Esophagus (tissue), 2 donors: Measurements from ENCODE around the gene STK10. TPM values are rescaled to one million over a fixed set of nuclear protein-coding genes. Genes with fewer than 3 reads are reported as not detected.

Source experiments
- H3K27ac ChIP-seq, 2 donors: one replicate each; pipeline ENCODE4 v1.5.1; 2013; ENCODE audit warnings: low read depth in 2 of 2, mild to moderate bottlenecking in 2 of 2, inconsistent platforms in 1 of 2, low read length in 1 of 2, moderate library complexity in 1 of 2
- H3K27me3 ChIP-seq, 2 donors: one replicate each; pipeline ENCODE4 v1.6.1; 2013; ENCODE audit warnings: low read length in 2 of 2, control low read depth in 1 of 2, mild to moderate bottlenecking in 1 of 2; ENCODE audit not compliant: insufficient read depth in 2 of 2, control insufficient read depth in 1 of 2
- H3K36me3 ChIP-seq, 2 donors: one replicate each; pipeline ENCODE4 v1.6.1; 2013; ENCODE audit warnings: low read length in 1 of 2; ENCODE audit not compliant: control insufficient read depth in 2 of 2, insufficient read depth in 2 of 2
- H3K4me1 ChIP-seq, 2 donors: one replicate each; pipeline ENCODE4 v1.6.1; 2013; ENCODE audit warnings: low read length in 1 of 2; ENCODE audit not compliant: control insufficient read depth in 2 of 2, insufficient read depth in 2 of 2
- H3K4me3 ChIP-seq, 2 donors: one replicate each; pipeline ENCODE4 v1.5.1; 2013; ENCODE audit warnings: low read length in 2 of 2, mild to moderate bottlenecking in 2 of 2, low read depth in 1 of 2, moderate library complexity in 1 of 2
- H3K9me3 ChIP-seq, 2 donors: one replicate each; pipeline ENCODE4 v1.6.1; 2013; ENCODE audit warnings: mild to moderate bottlenecking in 2 of 2, low read depth in 1 of 2, low read length in 1 of 2, moderate library complexity in 1 of 2; ENCODE audit not compliant: control insufficient read depth in 2 of 2, insufficient read depth in 1 of 2
- WGBS, 2 donors: extraction: QIAGEN DNeasy Blood & Tissue Kit; methylation state at CpG; one replicate each; pipeline ENCODE4 v1.1.7; 2013; 5-methylcytosine and 5-hydroxymethylcytosine counted together
- polyA plus RNA-seq, 2 donors: library from polyadenylated mRNA; stranded (reverse); fragments of 200-250 nt; gene quantifications; one replicate each; pipeline ENCODE4 v1.2.3, GENCODE V29; 2013
- donor health status: healthy with polysubstance abuse.
- donor health status: Bipolar disorder and iron deficiency.

Gene STK10
- polyA plus RNA-seq, 2 donors, result 3.9 to 7.7 TPM

GRCh38 chr5:172168311-172168710 is 19.7 kb downstream of the STK10 start:
- Histone ChIP-seq H3K9me3 (no peaks in the 10 kb centered on the region), H3K4me3 (no peak overlapping the region), H3K4me1 (peaks cover 0 to 12% of the 10 kb centered on the region in 2 donors), H3K27me3 (no peaks in the 10 kb centered on the region), H3K36me3 (no peaks in the 10 kb centered on the region), H3K27ac (no peak overlapping the region)
- WGBS, 2 donors, result 78 to 83% methylated on average over 8 of the region's 8 CpGs

GRCh38 chr5:172167895-172168294 is 20.1 kb downstream of the STK10 start:
- peaks cover 0 to 9% of the 10 kb centered on the region in 2 donors for H3K4me1 ChIP-seq
- WGBS, 2 donors, result 67 to 80% methylated on average over 7 of the region's 7 CpGs

GRCh38 chr5:172166030-172166826 is 21.8 kb downstream of the STK10 start:
- WGBS, 2 donors, result 82 to 87% methylated on average over 16 of the region's 16 CpGs

More at GRCh38 chr5:172167895-172168294, 20.1 kb downstream of the STK10 start:
- no peak overlapping the region for H3K27ac ChIP-seq
- H3K36me3 ChIP-seq, result no peaks in the 10 kb centered on the region
- no peak overlapping the region for H3K4me3 ChIP-seq
- no peaks in the 10 kb centered on the region for H3K9me3 ChIP-seq
- H3K27me3 ChIP-seq, result no peaks in the 10 kb centered on the region

GRCh38 chr5:172165465-172165864 is 22.6 kb downstream of the STK10 start:
- Histone ChIP-seq H3K36me3 (no peaks in the 10 kb centered on the region), H3K27ac (no peak overlapping the region), H3K27me3 (no peaks in the 10 kb centered on the region), H3K4me3 (no peak overlapping the region), H3K4me1 (peaks cover 0 to 7% of the 10 kb centered on the region in 2 donors), H3K9me3 (no peaks in the 10 kb centered on the region)
- WGBS, 2 donors, result 72 to 87% methylated on average over 7 of the region's 7 CpGs

More at GRCh38 chr5:172166030-172166826, 21.8 kb downstream of the STK10 start:
- H3K4me1 ChIP-seq, result peaks cover 0 to 9% of the 10 kb centered on the region in 2 donors
- no peaks in the 10 kb centered on the region for H3K27me3 ChIP-seq
- H3K36me3 ChIP-seq, result no peaks in the 10 kb centered on the region
- no peak overlapping the region for H3K4me3 ChIP-seq
- no peaks in the 10 kb centered on the region for H3K9me3 ChIP-seq
- H3K27ac ChIP-seq, result no peak overlapping the region

GRCh38 chr5:172164769-172165212 is 23.2 kb downstream of the STK10 start:
- Histone ChIP-seq H3K4me1 (peaks cover 0 to 7% of the 10 kb centered on the region in 2 donors), H3K27ac (no peak overlapping the region), H3K27me3 (no peaks in the 10 kb centered on the region), H3K4me3 (no peak overlapping the region), H3K9me3 (no peaks in the 10 kb centered on the region), H3K36me3 (no peaks in the 10 kb centered on the region)
- 68 to 71% methylated on average over 13 of the region's 13 CpGs for WGBS, 2 donors

- peaks cover 0 to 2% of the 10 kb centered on the region in 2 donors for H3K4me1 ChIP-seq
- no peaks in the 10 kb centered on the region for H3K9me3 ChIP-seq
- 51 to 52% methylated on average over 4 of the region's 4 CpGs for WGBS, 2 donors
- H3K4me3 ChIP-seq, result no peak overlapping the region
- no peaks in the 10 kb centered on the region for H3K36me3 ChIP-seq
- no peak overlapping the region for H3K27ac ChIP-seq
- no peaks in the 10 kb centered on the region for H3K27me3 ChIP-seq
Measured at GRCh38 chr5:172163346-172163745, 24.7 kb downstream of the STK10 start.

- no peak overlapping the region for H3K4me3 ChIP-seq
- H3K27ac ChIP-seq, result no peak overlapping the region
- H3K9me3 ChIP-seq, result no peaks in the 10 kb centered on the region
- peaks cover 0 to 2% of the 10 kb centered on the region in 2 donors for H3K4me1 ChIP-seq
- H3K27me3 ChIP-seq, result no peaks in the 10 kb centered on the region
- 64 to 67% methylated on average over 5 of the region's 5 CpGs for WGBS, 2 donors
- H3K36me3 ChIP-seq, result no peaks in the 10 kb centered on the region
Measured at GRCh38 chr5:172162987-172163343, 25.1 kb downstream of the STK10 start.

- H3K27ac ChIP-seq, result no peak overlapping the region
- no peaks in the 10 kb centered on the region for H3K27me3 ChIP-seq
- H3K9me3 ChIP-seq, result no peaks in the 10 kb centered on the region
- 90 to 95% methylated on average over 5 of the region's 5 CpGs for WGBS, 2 donors
- H3K36me3 ChIP-seq, result no peaks in the 10 kb centered on the region
- H3K4me1 ChIP-seq, result peaks cover 0 to 2% of the 10 kb centered on the region in 2 donors
- H3K4me3 ChIP-seq, result no peak overlapping the region
Measured at GRCh38 chr5:172162323-172162986, 25.6 kb downstream of the STK10 start.

- no peaks in the 10 kb centered on the region for H3K27me3 ChIP-seq
- WGBS, 2 donors, result 75 to 77% methylated on average over 9 of the region's 9 CpGs
- no peak overlapping the region for H3K4me3 ChIP-seq
- H3K9me3 ChIP-seq, result no peaks in the 10 kb centered on the region
- H3K4me1 ChIP-seq, result peaks cover 0 to 2% of the 10 kb centered on the region in 2 donors
- H3K36me3 ChIP-seq, result peaks cover 0 to 3% of the 10 kb centered on the region in 2 donors
- no peak overlapping the region for H3K27ac ChIP-seq
Measured at GRCh38 chr5:172160506-172160905, 27.5 kb downstream of the STK10 start.
